Left ventricle myocardium inferior (tissue), 1 donor: ENCODE results near the gene CPB2. TPM values are rescaled to one million over a fixed set of nuclear protein-coding genes. Genes with fewer than 3 reads are reported as not detected.

ENCODE experiments used
- DNase-seq: peaks from one replicate; pipeline ENCODE4 v3.0.0-alpha.2; 2020
- H3K27ac ChIP-seq: fragments of 200-600 bp; replicated peaks from 2 replicates; pipeline ENCODE4 v1.8.0; 2021
- H3K27me3 ChIP-seq: fragments of 200-600 bp; 2 replicates; pipeline ENCODE4 v1.8.0; 2021; ENCODE audit warnings: low read depth
- H3K36me3 ChIP-seq: fragments of 200-600 bp; 2 replicates; pipeline ENCODE4 v1.8.0; 2021
- H3K4me1 ChIP-seq: fragments of 200-600 bp; 2 replicates; pipeline ENCODE4 v1.8.0; 2021
- H3K4me3 ChIP-seq: fragments of 200-600 bp; 2 replicates; pipeline ENCODE4 v1.8.0; 2021; ENCODE audit warnings: mild to moderate bottlenecking, moderate library complexity
- H3K9me3 ChIP-seq: fragments of 200-600 bp; replicated peaks from 2 replicates; pipeline ENCODE4 v1.8.0; 2021
- CTCF ChIP-seq: fragments of 200-600 bp; IDR thresholded peaks from 2 replicates; pipeline ENCODE4 v1.8.0; 2021; ENCODE audit warnings: antibody characterized with exemption, mild to moderate bottlenecking, borderline replicate concordance
- intact Hi-C: fragments of 100-400 bp; cut with micrococcal nuclease; formaldehyde crosslinking; loops from one replicate; pipeline ENCODE4 v1.11.0; 2022
- total RNA-seq: library from RNA; stranded (reverse); fragmentation: NEBNext Ultra II Directional; extraction: Animal tissue kit (Norgen Biotek cat#: 25700); gene quantifications from one replicate; pipeline ENCODE4 v1.2.1, GENCODE V29; 2021
- donor health status: DM: no; HTN: yes; CAD: no; lungs with severe emphysema.

The CPB2 gene
- total RNA-seq, 1 donor from 2014 or later: not detected

GRCh38 chr13:46094478-46094877 lies 10.4 kb downstream of the CPB2 start:
- TF ChIP-seq CTCF: no peak
- DNase-seq: no peak
- H3K27ac ChIP-seq: no peak overlapping the region
- no peaks in the 10 kb centered on the region for H3K4me1 ChIP-seq
- intact Hi-C loops: no loop called here
- H3K36me3 ChIP-seq: no peaks in the 10 kb centered on the region
- H3K27me3 ChIP-seq: no peaks in the 10 kb centered on the region
- no peaks in the 10 kb centered on the region for H3K9me3 ChIP-seq
- H3K4me3 ChIP-seq: no peak overlapping the region

GRCh38 chr13:46088821-46089562 lies 15.8 kb downstream of the CPB2 start:
- no peak for DNase-seq
- H3K9me3 ChIP-seq: no peaks in the 10 kb centered on the region
- no peak overlapping the region for H3K4me3 ChIP-seq
- no peaks in the 10 kb centered on the region for H3K27me3 ChIP-seq
- no peak for TF ChIP-seq CTCF
- no peaks in the 10 kb centered on the region for H3K36me3 ChIP-seq
- H3K27ac ChIP-seq: no peak overlapping the region
- intact Hi-C loops: no loop called here
- H3K4me1 ChIP-seq: no peaks in the 10 kb centered on the region

GRCh38 chr13:46087481-46087880 lies 17.4 kb downstream of the CPB2 start:
- no peak for TF ChIP-seq CTCF
- Histone ChIP-seq H3K4me1 (no peaks in the 10 kb centered on the region), H3K27me3 (no peaks in the 10 kb centered on the region), H3K4me3 (no peak overlapping the region), H3K27ac (no peak overlapping the region), H3K36me3 (no peaks in the 10 kb centered on the region), H3K9me3 (no peaks in the 10 kb centered on the region)
- DNase-seq: no peak
- intact Hi-C loops: no loop called here

- H3K36me3 ChIP-seq: no peaks in the 10 kb centered on the region
- no peak for DNase-seq
- intact Hi-C loops: no loop called here
- TF ChIP-seq CTCF: no peak
- H3K27me3 ChIP-seq: no peaks in the 10 kb centered on the region
- H3K4me1 ChIP-seq: no peaks in the 10 kb centered on the region
- no peak overlapping the region for H3K4me3 ChIP-seq
- no peaks in the 10 kb centered on the region for H3K9me3 ChIP-seq
- H3K27ac ChIP-seq: no peak overlapping the region
Measured at GRCh38 chr13:46086985-46087384, 17.8 kb downstream of the CPB2 start.

GRCh38 chr13:46086421-46086922 lies 18.4 kb downstream of the CPB2 start:
- TF ChIP-seq CTCF: no peak
- H3K9me3 ChIP-seq: no peaks in the 10 kb centered on the region
- intact Hi-C loops: no loop called here
- no peaks in the 10 kb centered on the region for H3K4me1 ChIP-seq
- no peak for DNase-seq
- H3K27ac ChIP-seq: no peak overlapping the region
- no peaks in the 10 kb centered on the region for H3K36me3 ChIP-seq
- no peak overlapping the region for H3K4me3 ChIP-seq
- no peaks in the 10 kb centered on the region for H3K27me3 ChIP-seq
